Upper lobe of left lung (tissue), 4 donors: ENCODE results near the gene SNTN.

Experiments
- EP300 ChIP-seq, 4 donors: sonication (generic); formaldehyde crosslinking; IDR thresholded peaks; one replicate each; pipeline ENCODE4 v1.5.1; 2017; ENCODE audit warnings: antibody characterized with exemption in 4 of 4, control low read depth in 2 of 4
- POLR2A ChIP-seq, 4 donors: fragments of 450-650 bp; IDR thresholded peaks; one replicate each; pipeline ENCODE4 v1.5.1; 2016 to 2017; ENCODE audit warnings: antibody characterized with exemption in 4 of 4, mild to moderate bottlenecking in 2 of 4
- TF ChIP-seq, protein P1 (sequence below), 6 experiments: fragments of 450-650 bp in 4 of 6; fragments of 200-600 bp in 2 of 6; sonication (generic) in 2 of 6; IDR thresholded peaks; one replicate each; pipeline ENCODE4 v1.5.1; 2016 to 2019; ENCODE audit warnings: antibody characterized with exemption in 6 of 6

DNA sequence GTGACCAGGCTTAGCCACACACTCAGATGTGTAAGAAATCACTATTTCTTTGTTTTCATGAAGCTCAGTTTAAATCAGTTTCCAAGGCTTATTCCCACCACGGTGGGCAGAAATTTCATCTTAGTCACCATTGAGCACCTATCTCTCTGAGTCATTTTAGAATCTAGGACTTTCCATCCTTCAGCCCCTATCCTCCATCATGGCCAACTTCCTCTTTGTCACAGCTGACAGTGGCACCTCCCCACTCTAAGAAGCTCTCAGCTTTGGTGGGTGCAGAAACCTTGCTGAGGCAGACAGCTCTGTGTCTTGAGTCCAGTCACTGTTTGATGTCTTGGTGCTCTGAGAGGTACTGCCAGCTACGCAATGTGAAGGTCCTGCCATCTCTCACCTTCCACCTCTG is 32.9 kb downstream of the SNTN start:
- TF ChIP-seq, protein P1, sequence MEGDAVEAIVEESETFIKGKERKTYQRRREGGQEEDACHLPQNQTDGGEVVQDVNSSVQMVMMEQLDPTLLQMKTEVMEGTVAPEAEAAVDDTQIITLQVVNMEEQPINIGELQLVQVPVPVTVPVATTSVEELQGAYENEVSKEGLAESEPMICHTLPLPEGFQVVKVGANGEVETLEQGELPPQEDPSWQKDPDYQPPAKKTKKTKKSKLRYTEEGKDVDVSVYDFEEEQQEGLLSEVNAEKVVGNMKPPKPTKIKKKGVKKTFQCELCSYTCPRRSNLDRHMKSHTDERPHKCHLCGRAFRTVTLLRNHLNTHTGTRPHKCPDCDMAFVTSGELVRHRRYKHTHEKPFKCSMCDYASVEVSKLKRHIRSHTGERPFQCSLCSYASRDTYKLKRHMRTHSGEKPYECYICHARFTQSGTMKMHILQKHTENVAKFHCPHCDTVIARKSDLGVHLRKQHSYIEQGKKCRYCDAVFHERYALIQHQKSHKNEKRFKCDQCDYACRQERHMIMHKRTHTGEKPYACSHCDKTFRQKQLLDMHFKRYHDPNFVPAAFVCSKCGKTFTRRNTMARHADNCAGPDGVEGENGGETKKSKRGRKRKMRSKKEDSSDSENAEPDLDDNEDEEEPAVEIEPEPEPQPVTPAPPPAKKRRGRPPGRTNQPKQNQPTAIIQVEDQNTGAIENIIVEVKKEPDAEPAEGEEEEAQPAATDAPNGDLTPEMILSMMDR (IDR thresholded peaks at IDR 0.05), result no peak
- TF ChIP-seq POLR2A (IDR thresholded peaks at IDR 0.05), result no peak
- no peak for TF ChIP-seq EP300 (IDR thresholded peaks at IDR 0.05)
